ENCODE results near the gene SRRM4.

The SRRM4 gene

DNA sequence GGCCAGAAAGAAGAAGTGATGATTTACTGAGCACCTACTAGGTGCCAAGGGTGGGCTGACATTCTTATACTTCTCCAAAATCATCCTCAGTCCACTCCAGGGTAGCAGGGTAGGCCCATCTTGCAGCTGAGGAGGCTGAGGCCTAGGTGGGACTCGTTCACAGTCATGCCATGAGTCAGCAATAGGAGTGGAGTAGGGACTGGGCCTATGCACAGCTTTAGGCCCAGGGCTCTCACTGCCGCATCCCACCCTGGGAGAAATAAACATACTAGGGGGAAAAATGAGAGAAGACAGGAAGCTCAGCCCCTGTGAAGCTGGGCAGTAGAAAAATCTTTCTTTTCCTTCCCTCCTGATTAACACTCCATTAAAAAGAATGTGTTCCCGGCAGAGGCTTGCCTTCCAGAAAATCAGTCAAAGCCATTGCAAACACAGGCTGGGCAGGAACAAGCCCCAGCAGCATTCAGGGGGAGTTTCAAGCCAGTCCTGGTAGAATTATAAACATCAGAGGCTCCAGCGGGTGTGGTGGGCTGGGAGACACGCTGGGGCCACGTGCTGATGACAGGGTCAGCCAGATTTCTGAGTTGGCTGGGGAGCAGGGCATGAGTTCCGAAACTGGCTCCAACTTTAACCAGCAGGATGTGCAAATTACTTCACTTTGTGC is 199.2 kb downstream of the SRRM4 start:
- TF ChIP-seq CTCF (IDR thresholded peaks at IDR 0.05; ENCODE audit: low read depth, low read length), result no peak
- H3K27ac ChIP-seq, result no peak overlapping the region
- H3K36me3 ChIP-seq, result no peaks in the 10 kb centered on the region
- H3K4me3 ChIP-seq (ENCODE audit: low read depth, low read length), result no peak overlapping the region
- no peaks in the 10 kb centered on the region for H3K27me3 ChIP-seq (ENCODE audit: insufficient read depth, low read depth, severe bottlenecking)
- DNase-seq, result no peak
- no peaks in the 10 kb centered on the region for H3K9me3 ChIP-seq (ENCODE audit: severe bottlenecking)

DNA sequence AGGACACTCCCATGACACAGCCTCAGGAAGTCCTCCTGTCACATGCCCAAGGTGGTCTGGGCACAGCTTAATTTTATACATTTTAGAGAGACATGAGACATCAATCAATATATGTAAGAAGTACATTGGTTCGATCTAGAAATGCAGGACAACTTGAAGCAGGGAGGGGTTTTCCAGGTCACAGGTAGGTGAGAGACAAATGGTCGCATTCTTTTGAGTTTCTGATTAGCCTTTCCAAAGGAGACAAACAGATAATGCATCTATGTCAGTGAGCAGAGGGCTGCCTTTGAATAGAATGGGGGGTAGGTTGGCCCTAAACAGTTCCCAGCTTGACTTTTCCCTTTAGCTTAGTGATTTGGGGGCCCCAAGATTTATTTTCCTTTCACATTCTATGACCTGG is 199.9 kb downstream of the SRRM4 start:
- Histone ChIP-seq H3K4me3 (ENCODE audit: low read depth, low read length) (no peak overlapping the region), H3K36me3 (no peaks in the 10 kb centered on the region), H3K27ac (no peak overlapping the region), H3K9me3 (ENCODE audit: severe bottlenecking) (no peaks in the 10 kb centered on the region), H3K27me3 (ENCODE audit: insufficient read depth, low read depth, severe bottlenecking) (no peaks in the 10 kb centered on the region)
- no peak for DNase-seq
- no peak for TF ChIP-seq CTCF (IDR thresholded peaks at IDR 0.05; ENCODE audit: low read depth, low read length)

GRCh38 chr12:119181944-119182343 is 200.6 kb downstream of the SRRM4 start:
- DNase-seq, result no peak
- no peak for TF ChIP-seq CTCF (IDR thresholded peaks at IDR 0.05; ENCODE audit: low read depth, low read length)
- Histone ChIP-seq H3K27me3 (ENCODE audit: insufficient read depth, low read depth, severe bottlenecking) (no peaks in the 10 kb centered on the region), H3K4me3 (ENCODE audit: low read depth, low read length) (no peak overlapping the region), H3K9me3 (ENCODE audit: severe bottlenecking) (no peaks in the 10 kb centered on the region), H3K36me3 (no peaks in the 10 kb centered on the region), H3K27ac (no peak overlapping the region)

GRCh38 chr12:119182701-119183493 is 201.6 kb downstream of the SRRM4 start:
- H3K36me3 ChIP-seq, result no peaks in the 10 kb centered on the region
- no peak overlapping the region for H3K4me3 ChIP-seq (ENCODE audit: low read depth, low read length)
- no peak overlapping the region for H3K27ac ChIP-seq
- no peak for DNase-seq
- no peaks in the 10 kb centered on the region for H3K27me3 ChIP-seq (ENCODE audit: insufficient read depth, low read depth, severe bottlenecking)
- no peak for TF ChIP-seq CTCF (IDR thresholded peaks at IDR 0.05; ENCODE audit: low read depth, low read length)
- H3K9me3 ChIP-seq (ENCODE audit: severe bottlenecking), result no peaks in the 10 kb centered on the region

- no peak for DNase-seq
- Histone ChIP-seq H3K27ac (no peak overlapping the region), H3K36me3 (no peaks in the 10 kb centered on the region), H3K4me3 (ENCODE audit: low read depth, low read length) (no peak overlapping the region), H3K9me3 (ENCODE audit: severe bottlenecking) (no peaks in the 10 kb centered on the region), H3K27me3 (ENCODE audit: insufficient read depth, low read depth, severe bottlenecking) (no peaks in the 10 kb centered on the region)
- no peak for TF ChIP-seq CTCF (IDR thresholded peaks at IDR 0.05; ENCODE audit: low read depth, low read length)
These were observed 202.8 kb downstream of the SRRM4 start for GRCh38 chr12:119183942-119184695.
